SK-N-SH treated with all-trans-retinoic acid at 6 μM for 48 hours (cell line): ENCODE results near the gene IRS4.

Experiments
- ATAC-seq: fragments of 200-7000 bp; cut with Tn5 transposase; 3 replicates; pipeline ENCODE4 v1.9.1; 2020; ENCODE audit warnings: mild to moderate bottlenecking, moderate library complexity
- ARNTL ChIP-seq: fragments of 450-650 bp; formaldehyde crosslinking; IDR thresholded peaks from 2 replicates; pipeline ENCODE4 v1.5.0; 2020; ENCODE audit warnings: low read depth, mild to moderate bottlenecking, moderate library complexity, borderline replicate concordance
- BACH2 ChIP-seq: fragments of 250-450 bp; sonication (Bioruptor Pico); IDR thresholded peaks from 2 replicates; pipeline ENCODE4 v1.9.0; 2021; ENCODE audit warnings: mild to moderate bottlenecking, borderline replicate concordance
- CSDC2 ChIP-seq: fragments of 250-450 bp; sonication (Bioruptor Pico); IDR thresholded peaks from 2 replicates; pipeline ENCODE4 v1.5.0; 2020; ENCODE audit warnings: mild to moderate bottlenecking, moderate library complexity
- GLIS3 ChIP-seq: fragments of 250-450 bp; sonication (Bioruptor Pico); IDR thresholded peaks from 2 replicates; pipeline ENCODE4 v1.5.0; 2020; ENCODE audit warnings: mild to moderate bottlenecking, moderate library complexity
- ISL1 ChIP-seq: fragments of 250-450 bp; sonication (Bioruptor Pico); IDR thresholded peaks from 2 replicates; pipeline ENCODE4 v2.1.2; 2022; ENCODE audit warnings: mild to moderate bottlenecking, moderate library complexity
- OSR1 ChIP-seq: fragments of 250-450 bp; sonication (Bioruptor Pico); IDR thresholded peaks from 2 replicates; pipeline ENCODE4 v1.8.0; 2022; ENCODE audit warnings: moderate library complexity, mild to moderate bottlenecking, inconsistent platforms
- PPARA ChIP-seq: fragments of 250-450 bp; sonication (Bioruptor Pico); IDR thresholded peaks from 2 replicates; pipeline ENCODE4 v1.5.0; 2020; ENCODE audit warnings: mild to moderate bottlenecking, borderline replicate concordance
- RARB ChIP-seq: fragments of 250-450 bp; sonication (Bioruptor Pico); IDR thresholded peaks from 2 replicates; pipeline ENCODE4 v1.8.0; 2021; ENCODE audit warnings: mild to moderate bottlenecking, moderate library complexity
- SNAI2 ChIP-seq: fragments of 250-450 bp; sonication (Bioruptor Pico); IDR thresholded peaks from 2 replicates; pipeline ENCODE4 v1.5.0; 2020; ENCODE audit warnings: mild to moderate bottlenecking, moderate library complexity
- TCF4 ChIP-seq: fragments of 250-450 bp; sonication (Bioruptor Pico); IDR thresholded peaks from 2 replicates; pipeline ENCODE4 v1.8.0; 2021; ENCODE audit warnings: mild to moderate bottlenecking, moderate library complexity, borderline replicate concordance
- TOX ChIP-seq: fragments of 250-450 bp; sonication (Bioruptor Pico); IDR thresholded peaks from 2 replicates; pipeline ENCODE4 v1.8.0; 2021; ENCODE audit warnings: mild to moderate bottlenecking, moderate library complexity, borderline replicate concordance
- ZC3H10 ChIP-seq: fragments of 250-450 bp; sonication (Bioruptor Pico); IDR thresholded peaks from 2 replicates; pipeline ENCODE4 v1.5.1; 2021; ENCODE audit warnings: mild to moderate bottlenecking, moderate library complexity
- ZFP3 ChIP-seq: fragments of 250-450 bp; sonication (Bioruptor Pico); IDR thresholded peaks from 2 replicates; pipeline ENCODE4 v1.5.0; 2020; ENCODE audit warnings: mild to moderate bottlenecking, moderate library complexity
- ZFP30 ChIP-seq: fragments of 450-650 bp; formaldehyde crosslinking; IDR thresholded peaks from 2 replicates; pipeline ENCODE4 v1.5.0; 2022; ENCODE audit warnings: mild to moderate bottlenecking, moderate library complexity
- ZNF565 ChIP-seq: fragments of 450-650 bp; formaldehyde crosslinking; conservative IDR thresholded peaks from 2 replicates; pipeline ENCODE4 v1.5.0; 2020; ENCODE audit warnings: low read depth, mild to moderate bottlenecking, moderate library complexity
- ZNF70 ChIP-seq: fragments of 450-650 bp; formaldehyde crosslinking; IDR thresholded peaks from 2 replicates; pipeline ENCODE4 v1.5.0; 2020; ENCODE audit warnings: mild to moderate bottlenecking, moderate library complexity
- ZNF8 ChIP-seq: fragments of 450-650 bp; formaldehyde crosslinking; IDR thresholded peaks from 2 replicates; pipeline ENCODE4 v1.5.0; 2020; ENCODE audit warnings: mild to moderate bottlenecking, moderate library complexity
- TF ChIP-seq, protein P1 (sequence below): fragments of 250-450 bp; sonication (Bioruptor Pico); IDR thresholded peaks from 2 replicates; pipeline ENCODE4 v1.5.1; 2020; ENCODE audit warnings: low read depth, mild to moderate bottlenecking, moderate library complexity
- TF ChIP-seq, protein P2 (sequence below): fragments of 250-450 bp; sonication (Bioruptor Pico); IDR thresholded peaks from 2 replicates; pipeline ENCODE4 v1.8.0; 2021; ENCODE audit warnings: low read depth, mild to moderate bottlenecking, moderate library complexity, borderline replicate concordance
- TF ChIP-seq, protein P3 (sequence below): fragments of 250-450 bp; sonication (Bioruptor Pico); IDR thresholded peaks from 2 replicates; pipeline ENCODE4 v1.8.0; 2020; ENCODE audit warnings: mild to moderate bottlenecking, moderate library complexity, borderline replicate concordance
- TF ChIP-seq, protein P4 (sequence below): fragments of 250-450 bp; sonication (Bioruptor Pico); IDR thresholded peaks from 2 replicates; pipeline ENCODE4 v1.5.0; 2020; ENCODE audit warnings: mild to moderate bottlenecking, moderate library complexity
- TF ChIP-seq, protein P5 (sequence below): fragments of 250-450 bp; sonication (Bioruptor Pico); IDR thresholded peaks from 2 replicates; pipeline ENCODE4 v1.5.1; 2021; ENCODE audit warnings: mild to moderate bottlenecking, moderate library complexity

The IRS4 gene

DNA sequence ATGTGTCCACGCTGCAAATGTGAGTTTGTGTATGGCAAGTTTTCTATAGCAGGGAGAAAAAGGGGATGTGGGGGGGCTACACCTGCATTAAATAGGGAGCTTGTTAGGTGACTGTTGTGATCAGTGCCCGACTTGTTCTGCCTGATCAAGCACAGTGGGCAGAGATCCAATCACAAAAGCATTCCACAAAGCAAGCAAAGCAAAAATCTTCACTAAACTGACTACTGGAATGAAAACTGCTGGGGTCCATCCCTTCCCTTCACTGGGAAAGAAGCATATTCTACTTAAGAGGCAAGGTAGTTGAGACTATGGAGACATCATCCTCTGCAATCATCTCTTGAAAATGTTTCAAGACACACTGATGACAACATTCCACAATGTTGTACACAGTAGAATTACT, 5.2 kb downstream of the IRS4 start:
- TF ChIP-seq ZFP3 (CRISPR knock-in tag) (no peak), TOX (CRISPR knock-in tag) (no peak), PPARA (CRISPR knock-in tag) (no peak), ZNF70 (CRISPR knock-in tag) (no peak), RARB (CRISPR knock-in tag) (no peak), OSR1 (CRISPR knock-in tag) (no peak), TCF4 (no peak), BACH2 (CRISPR knock-in tag) (no peak), CSDC2 (CRISPR knock-in tag) (no peak), ZNF565 (no peak)
- TF ChIP-seq, protein P1, sequence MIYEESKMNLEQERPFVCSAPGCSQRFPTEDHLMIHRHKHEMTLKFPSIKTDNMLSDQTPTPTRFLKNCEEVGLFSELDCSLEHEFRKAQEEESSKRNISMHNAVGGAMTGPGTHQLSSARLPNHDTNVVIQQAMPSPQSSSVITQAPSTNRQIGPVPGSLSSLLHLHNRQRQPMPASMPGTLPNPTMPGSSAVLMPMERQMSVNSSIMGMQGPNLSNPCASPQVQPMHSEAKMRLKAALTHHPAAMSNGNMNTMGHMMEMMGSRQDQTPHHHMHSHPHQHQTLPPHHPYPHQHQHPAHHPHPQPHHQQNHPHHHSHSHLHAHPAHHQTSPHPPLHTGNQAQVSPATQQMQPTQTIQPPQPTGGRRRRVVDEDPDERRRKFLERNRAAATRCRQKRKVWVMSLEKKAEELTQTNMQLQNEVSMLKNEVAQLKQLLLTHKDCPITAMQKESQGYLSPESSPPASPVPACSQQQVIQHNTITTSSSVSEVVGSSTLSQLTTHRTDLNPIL (CRISPR knock-in tag): no peak
- TF ChIP-seq, protein P2, sequence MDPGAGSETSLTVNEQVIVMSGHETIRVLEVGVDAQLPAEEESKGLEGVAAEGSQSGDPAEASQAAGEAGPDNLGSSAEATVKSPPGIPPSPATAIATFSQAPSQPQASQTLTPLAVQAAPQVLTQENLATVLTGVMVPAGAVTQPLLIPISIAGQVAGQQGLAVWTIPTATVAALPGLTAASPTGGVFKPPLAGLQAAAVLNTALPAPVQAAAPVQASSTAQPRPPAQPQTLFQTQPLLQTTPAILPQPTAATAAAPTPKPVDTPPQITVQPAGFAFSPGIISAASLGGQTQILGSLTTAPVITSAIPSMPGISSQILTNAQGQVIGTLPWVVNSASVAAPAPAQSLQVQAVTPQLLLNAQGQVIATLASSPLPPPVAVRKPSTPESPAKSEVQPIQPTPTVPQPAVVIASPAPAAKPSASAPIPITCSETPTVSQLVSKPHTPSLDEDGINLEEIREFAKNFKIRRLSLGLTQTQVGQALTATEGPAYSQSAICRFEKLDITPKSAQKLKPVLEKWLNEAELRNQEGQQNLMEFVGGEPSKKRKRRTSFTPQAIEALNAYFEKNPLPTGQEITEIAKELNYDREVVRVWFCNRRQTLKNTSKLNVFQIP (CRISPR knock-in tag): no peak
- TF ChIP-seq, protein P3, sequence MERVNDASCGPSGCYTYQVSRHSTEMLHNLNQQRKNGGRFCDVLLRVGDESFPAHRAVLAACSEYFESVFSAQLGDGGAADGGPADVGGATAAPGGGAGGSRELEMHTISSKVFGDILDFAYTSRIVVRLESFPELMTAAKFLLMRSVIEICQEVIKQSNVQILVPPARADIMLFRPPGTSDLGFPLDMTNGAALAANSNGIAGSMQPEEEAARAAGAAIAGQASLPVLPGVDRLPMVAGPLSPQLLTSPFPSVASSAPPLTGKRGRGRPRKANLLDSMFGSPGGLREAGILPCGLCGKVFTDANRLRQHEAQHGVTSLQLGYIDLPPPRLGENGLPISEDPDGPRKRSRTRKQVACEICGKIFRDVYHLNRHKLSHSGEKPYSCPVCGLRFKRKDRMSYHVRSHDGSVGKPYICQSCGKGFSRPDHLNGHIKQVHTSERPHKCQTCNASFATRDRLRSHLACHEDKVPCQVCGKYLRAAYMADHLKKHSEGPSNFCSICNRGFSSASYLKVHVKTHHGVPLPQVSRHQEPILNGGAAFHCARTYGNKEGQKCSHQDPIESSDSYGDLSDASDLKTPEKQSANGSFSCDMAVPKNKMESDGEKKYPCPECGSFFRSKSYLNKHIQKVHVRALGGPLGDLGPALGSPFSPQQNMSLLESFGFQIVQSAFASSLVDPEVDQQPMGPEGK (CRISPR knock-in tag): no peak
- no peak for ATAC-seq

DNA sequence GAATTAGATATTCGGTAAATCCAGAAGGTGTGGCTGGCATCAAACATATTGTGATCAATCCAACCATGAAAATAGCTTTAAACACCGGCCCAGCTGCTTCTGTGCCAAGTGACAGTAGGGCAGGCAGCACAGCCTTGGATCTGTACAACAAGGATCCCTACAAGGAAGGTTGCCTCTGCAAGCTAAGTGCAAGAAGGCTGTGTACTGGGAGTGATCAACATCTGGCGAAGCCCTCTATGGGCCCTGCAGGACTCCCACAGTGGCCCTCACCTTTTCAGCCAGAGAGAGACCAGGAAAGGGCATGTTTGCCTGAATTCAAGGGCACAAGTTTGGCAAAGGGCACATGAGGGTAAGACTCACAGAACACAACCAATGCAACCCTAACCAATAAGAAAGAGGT, 9.6 kb downstream of the IRS4 start:
- TF ChIP-seq CSDC2 (CRISPR knock-in tag): no peak
- no peak for TF ChIP-seq RARB (CRISPR knock-in tag)
- TF ChIP-seq, protein P2 (CRISPR knock-in tag): no peak
- no peak for TF ChIP-seq ZFP30 (CRISPR knock-in tag)
- TF ChIP-seq TCF4: no peak
- TF ChIP-seq, protein P4, sequence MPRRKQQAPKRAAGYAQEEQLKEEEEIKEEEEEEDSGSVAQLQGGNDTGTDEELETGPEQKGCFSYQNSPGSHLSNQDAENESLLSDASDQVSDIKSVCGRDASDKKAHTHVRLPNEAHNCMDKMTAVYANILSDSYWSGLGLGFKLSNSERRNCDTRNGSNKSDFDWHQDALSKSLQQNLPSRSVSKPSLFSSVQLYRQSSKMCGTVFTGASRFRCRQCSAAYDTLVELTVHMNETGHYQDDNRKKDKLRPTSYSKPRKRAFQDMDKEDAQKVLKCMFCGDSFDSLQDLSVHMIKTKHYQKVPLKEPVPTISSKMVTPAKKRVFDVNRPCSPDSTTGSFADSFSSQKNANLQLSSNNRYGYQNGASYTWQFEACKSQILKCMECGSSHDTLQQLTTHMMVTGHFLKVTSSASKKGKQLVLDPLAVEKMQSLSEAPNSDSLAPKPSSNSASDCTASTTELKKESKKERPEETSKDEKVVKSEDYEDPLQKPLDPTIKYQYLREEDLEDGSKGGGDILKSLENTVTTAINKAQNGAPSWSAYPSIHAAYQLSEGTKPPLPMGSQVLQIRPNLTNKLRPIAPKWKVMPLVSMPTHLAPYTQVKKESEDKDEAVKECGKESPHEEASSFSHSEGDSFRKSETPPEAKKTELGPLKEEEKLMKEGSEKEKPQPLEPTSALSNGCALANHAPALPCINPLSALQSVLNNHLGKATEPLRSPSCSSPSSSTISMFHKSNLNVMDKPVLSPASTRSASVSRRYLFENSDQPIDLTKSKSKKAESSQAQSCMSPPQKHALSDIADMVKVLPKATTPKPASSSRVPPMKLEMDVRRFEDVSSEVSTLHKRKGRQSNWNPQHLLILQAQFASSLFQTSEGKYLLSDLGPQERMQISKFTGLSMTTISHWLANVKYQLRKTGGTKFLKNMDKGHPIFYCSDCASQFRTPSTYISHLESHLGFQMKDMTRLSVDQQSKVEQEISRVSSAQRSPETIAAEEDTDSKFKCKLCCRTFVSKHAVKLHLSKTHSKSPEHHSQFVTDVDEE (CRISPR knock-in tag): no peak
- no peak for TF ChIP-seq ZNF70 (CRISPR knock-in tag)
- no peak for TF ChIP-seq BACH2 (CRISPR knock-in tag)
- no peak for TF ChIP-seq ZNF8 (CRISPR knock-in tag)
- TF ChIP-seq TOX (CRISPR knock-in tag): no peak
- TF ChIP-seq ISL1 (CRISPR knock-in tag): no peak
- no peak for TF ChIP-seq ZNF565
- TF ChIP-seq, protein P5, sequence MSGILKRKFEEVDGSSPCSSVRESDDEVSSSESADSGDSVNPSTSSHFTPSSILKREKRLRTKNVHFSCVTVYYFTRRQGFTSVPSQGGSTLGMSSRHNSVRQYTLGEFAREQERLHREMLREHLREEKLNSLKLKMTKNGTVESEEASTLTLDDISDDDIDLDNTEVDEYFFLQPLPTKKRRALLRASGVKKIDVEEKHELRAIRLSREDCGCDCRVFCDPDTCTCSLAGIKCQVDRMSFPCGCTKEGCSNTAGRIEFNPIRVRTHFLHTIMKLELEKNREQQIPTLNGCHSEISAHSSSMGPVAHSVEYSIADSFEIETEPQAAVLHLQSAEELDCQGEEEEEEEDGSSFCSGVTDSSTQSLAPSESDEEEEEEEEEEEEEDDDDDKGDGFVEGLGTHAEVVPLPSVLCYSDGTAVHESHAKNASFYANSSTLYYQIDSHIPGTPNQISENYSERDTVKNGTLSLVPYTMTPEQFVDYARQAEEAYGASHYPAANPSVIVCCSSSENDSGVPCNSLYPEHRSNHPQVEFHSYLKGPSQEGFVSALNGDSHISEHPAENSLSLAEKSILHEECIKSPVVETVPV: no peak
- TF ChIP-seq ZFP3 (CRISPR knock-in tag): no peak
- TF ChIP-seq OSR1 (CRISPR knock-in tag): no peak
- TF ChIP-seq SNAI2 (CRISPR knock-in tag): no peak
- no peak for ATAC-seq

DNA sequence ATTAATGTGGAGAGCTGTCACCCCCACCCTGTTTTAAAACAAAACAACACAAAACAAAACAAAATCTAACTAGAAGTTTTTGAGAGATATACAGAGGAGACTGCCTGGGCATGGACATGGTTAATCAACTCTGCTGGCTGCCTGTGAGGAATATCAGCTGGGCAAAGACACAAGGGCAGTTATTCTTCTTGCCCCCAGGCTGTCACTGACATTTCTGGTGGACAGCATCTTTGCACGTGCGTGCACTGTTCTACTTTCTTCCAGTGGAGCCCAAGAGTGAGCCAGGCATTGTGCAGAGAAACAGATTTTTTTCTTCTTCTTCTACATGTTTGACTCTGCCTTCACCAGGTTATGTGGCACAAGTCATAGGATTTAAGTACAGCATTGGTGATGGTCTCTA, 13.8 kb downstream of the IRS4 start:
- ATAC-seq: no peak
- TF ChIP-seq SNAI2 (CRISPR knock-in tag): no peak
- no peak for TF ChIP-seq ZFP30 (CRISPR knock-in tag)
- no peak for TF ChIP-seq TOX (CRISPR knock-in tag)
- TF ChIP-seq RARB (CRISPR knock-in tag): no peak
- no peak for TF ChIP-seq ZNF70 (CRISPR knock-in tag)
- TF ChIP-seq ZFP3 (CRISPR knock-in tag): no peak
- TF ChIP-seq, protein P2 (CRISPR knock-in tag): no peak
- TF ChIP-seq CSDC2 (CRISPR knock-in tag): no peak
- TF ChIP-seq ARNTL: no peak
- TF ChIP-seq GLIS3 (CRISPR knock-in tag): no peak
- no peak for TF ChIP-seq ZNF565
- TF ChIP-seq TCF4: no peak
- no peak for TF ChIP-seq OSR1 (CRISPR knock-in tag)
- TF ChIP-seq ZNF8 (CRISPR knock-in tag): no peak
- no peak for TF ChIP-seq ZC3H10
- TF ChIP-seq, protein P5: no peak
